Endothelial cell of umbilical vein (primary cell): ENCODE measurements around the gene TTC36. TPM values are rescaled to one million over a fixed set of nuclear protein-coding genes. Genes with fewer than 3 reads are reported as not detected.

Experiments used
- BruUV-seq: library from RNA; stranded (reverse); fragments of 400-500 nt; replicated peaks from 2 replicates; lab custom pipeline; 2021; lab: Mats Ljungman, UMichigan
- CTCF ChIA-PET: fragments of 300-600, 350-600 bp; sonication (Branson Sonifier 250); formaldehyde crosslinking; loops from one replicate; lab custom pipeline; 2021; ENCODE audit warnings: antibody characterized with exemption, inconsistent platforms; lab: Charles Lee
- POLR2A ChIA-PET: fragments of 300-600, 350-600 bp; sonication (Branson Sonifier 250); formaldehyde crosslinking; loops from one replicate; lab custom pipeline; 2021; ENCODE audit warnings: antibody characterized with exemption, inconsistent platforms; lab: Charles Lee
- DNase-seq: peaks from one replicate; pipeline ENCODE4 v3.0.0-alpha.2; 2011; ENCODE audit warnings: low read depth, low spot score
- FAIRE-seq: peaks from 2 replicates; lab custom pipeline; 2011; peaks lifted over from hg19 to GRCh38; lab: Jason Lieb, UNC
- H2AFZ ChIP-seq: 2 replicates; pipeline ENCODE4 v1.6.0; 2012; ENCODE audit warnings: low read depth, low read length, control low read depth, inconsistent platforms
- H3K27ac ChIP-seq: 2 replicates; pipeline ENCODE4 v1.5.1; 2011; ENCODE audit warnings: low read depth, mild to moderate bottlenecking, control low read depth, low read length, moderate library complexity; ENCODE audit not compliant: insufficient read depth
- H3K27me3 ChIP-seq, 2 experiments: 2 replicates each; pipeline versions ENCODE4 v1.6.0 to v1.6.1; 2011; ENCODE audit warnings: low read length in 2 of 2, mixed read lengths in 1 of 2; ENCODE audit not compliant: control insufficient read depth in 2 of 2, insufficient read depth in 2 of 2
- H3K36me3 ChIP-seq, 2 experiments: 2 replicates in 1 of 2; 3 replicates in 1 of 2; pipeline ENCODE4 v1.5.1; 2011; ENCODE audit warnings: low read length in 2 of 2, mild to moderate bottlenecking in 1 of 2, moderate library complexity in 1 of 2; ENCODE audit not compliant: control insufficient read depth in 2 of 2, insufficient read depth in 2 of 2; ENCODE audit errors: extremely low read depth in 1 of 2
- H3K4me1 ChIP-seq: 3 replicates; pipeline ENCODE4 v1.5.1; 2011; ENCODE audit warnings: mild to moderate bottlenecking, low read length; ENCODE audit not compliant: control insufficient read depth, insufficient read depth; ENCODE audit errors: extremely low read depth
- H3K4me2 ChIP-seq: 2 replicates; pipeline ENCODE4 v1.6.1; 2011; ENCODE audit warnings: low read length, control low read depth, mixed read lengths; ENCODE audit not compliant: insufficient read depth
- H3K4me3 ChIP-seq, 3 experiments: fragments of 200-600 bp in 1 of 3; sonication (generic), shearing (Covaris generic) in 1 of 3; replicated peaks in 1 of 3; 2 replicates each; pipeline ENCODE4 v1.5.1; 2011 to 2016; ENCODE audit warnings: control low read depth in 3 of 3, low read length in 3 of 3, mild to moderate bottlenecking in 2 of 3, inconsistent platforms in 1 of 3, low read depth in 1 of 3, moderate library complexity in 1 of 3; ENCODE audit not compliant: insufficient read depth in 1 of 3
- H3K79me2 ChIP-seq: 2 replicates; pipeline ENCODE4 v1.6.0; 2012; ENCODE audit warnings: low read length, inconsistent platforms; ENCODE audit not compliant: control insufficient read depth, insufficient read depth
- H3K9ac ChIP-seq: replicated peaks from 2 replicates; pipeline ENCODE3; 2011; ENCODE audit warnings: low read length, control low read depth; ENCODE audit not compliant: insufficient read depth; ENCODE audit errors: extremely low read depth
- H3K9me1 ChIP-seq: replicated peaks from 3 replicates; pipeline ENCODE4 v1.6.0; 2011; ENCODE audit warnings: mild to moderate bottlenecking, low read length; ENCODE audit not compliant: control insufficient read depth, insufficient read depth; ENCODE audit errors: extremely low read depth
- H3K9me3 ChIP-seq: replicated peaks from 2 replicates; pipeline ENCODE4 v1.5.1; 2012; ENCODE audit warnings: low read length, inconsistent platforms; ENCODE audit not compliant: control insufficient read depth, insufficient read depth
- H4K20me1 ChIP-seq: replicated peaks from 2 replicates; pipeline ENCODE3; 2011; ENCODE audit warnings: mild to moderate bottlenecking, low read length; ENCODE audit not compliant: control insufficient read depth, insufficient read depth; ENCODE audit errors: extremely low read depth
- EZH2 ChIP-seq: IDR thresholded peaks from 2 replicates; pipeline ENCODE4 v1.6.1; 2012; ENCODE audit warnings: borderline replicate concordance, low read depth, mild to moderate bottlenecking, moderate library complexity, low read length, inconsistent platforms; ENCODE audit not compliant: severe bottlenecking
- FOS ChIP-seq: IDR thresholded peaks from 2 replicates; pipeline ENCODE4 v1.6.1; 2011; ENCODE audit warnings: mild to moderate bottlenecking, low read length, moderate library complexity, borderline replicate concordance; ENCODE audit not compliant: insufficient read depth
- GATA2 ChIP-seq: IDR thresholded peaks from 2 replicates; pipeline ENCODE4 v1.7.0; 2011; ENCODE audit warnings: low read depth, mild to moderate bottlenecking, moderate library complexity, mixed read lengths, low read length; ENCODE audit not compliant: insufficient read length, insufficient read depth
- JUN ChIP-seq: IDR thresholded peaks from 2 replicates; pipeline ENCODE4 v1.6.1; 2011; ENCODE audit warnings: borderline replicate concordance, low read depth; ENCODE audit not compliant: insufficient read length, insufficient read depth
- MYC ChIP-seq: IDR thresholded peaks from one replicate; pipeline ENCODE4 v1.6.1; 2011; ENCODE audit warnings: mild to moderate bottlenecking, low read depth, low read length
- POLR2A ChIP-seq: IDR thresholded peaks from 2 replicates; pipeline ENCODE4 v1.6.1; 2012; ENCODE audit warnings: low read depth, mild to moderate bottlenecking, control low read depth, low read length
- POLR2AphosphoS5 ChIP-seq: IDR thresholded peaks from 2 replicates; pipeline ENCODE4 v1.6.1; 2012; ENCODE audit warnings: low read depth, mild to moderate bottlenecking, control low read depth, low read length, moderate library complexity; ENCODE audit not compliant: insufficient read depth
- dilution Hi-C: fragments of 300-500 bp; cut with MboI; formaldehyde crosslinking; loops from one replicate; pipeline ENCODE4 v1.15.0; 2019; ENCODE audit warnings: low sequenced_read_pairs; ENCODE audit not compliant: extremely low pct_ligation_motif_present
- intact Hi-C: fragments of 100-400 bp; cut with micrococcal nuclease; formaldehyde crosslinking; loops from one replicate; pipeline ENCODE4 v1.10.0; 2022
- polyA plus RNA-seq, 4 experiments: library from polyadenylated mRNA; depleted of rRNA in 3 of 4; stranded (reverse) in 3 of 4; unstranded in 1 of 4; fragments of >200 nt; gene quantifications; 2 replicates each; pipeline versions ENCODE4 v1.2.1 to v1.2.3, GENCODE V29; 2011 to 2012; ENCODE audit warnings: missing spikeins in 1 of 4
- total RNA-seq: library from RNA; stranded (reverse); gene quantifications from 2 replicates; pipeline ENCODE4 v1.2.3, GENCODE V29; 2021
- TF ChIP-seq, protein P1 (sequence below): IDR thresholded peaks from 2 replicates; pipeline ENCODE4 v1.6.1; 2011; ENCODE audit not compliant: insufficient read depth, insufficient read length
- TF ChIP-seq, protein P2 (sequence below), 2 donors: IDR thresholded peaks; 1 replicate in 1 of 2; 2 replicates in 1 of 2; pipeline ENCODE4 v1.5.1; 2011; ENCODE audit warnings: low read length in 2 of 2, mild to moderate bottlenecking in 2 of 2, moderate library complexity in 2 of 2, control low read depth in 1 of 2, inconsistent platforms in 1 of 2, low read depth in 1 of 2; ENCODE audit not compliant: insufficient read depth in 1 of 2; ENCODE audit errors: extremely low read depth in 1 of 2

Gene TTC36
- total and polyA plus RNA-seq, 2 donors (not counting 3 experiments of a cell fraction or from before 2014, with no cell fraction given), result 0.60 TPM; not detected in 1

DNA sequence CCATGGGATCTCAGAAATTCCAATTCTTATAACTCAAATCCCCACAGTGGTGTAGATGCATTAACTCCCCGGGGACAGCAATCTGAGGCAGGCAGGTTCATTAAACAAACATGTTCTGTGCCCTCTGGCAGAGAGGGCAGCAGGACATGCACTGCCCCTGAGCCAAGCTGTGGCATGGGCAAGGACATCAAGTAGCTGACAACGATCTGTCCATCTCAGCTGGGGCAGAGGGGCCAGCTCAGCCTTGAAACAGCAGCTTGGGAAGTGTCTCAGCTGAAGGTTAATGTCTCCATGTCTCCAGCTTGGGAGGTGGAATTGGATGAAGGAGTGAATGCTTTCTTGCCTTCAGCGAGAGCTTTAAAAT, 17.4 kb downstream of the TTC36 start:
- no peaks in the 10 kb centered on the region for H3K27me3 ChIP-seq
- no peaks in the 10 kb centered on the region for H3K4me1 ChIP-seq
- FAIRE-seq, result no peak
- intact Hi-C loops, result no loop called here
- DNase-seq, result no peak
- H3K4me2 ChIP-seq, result no peak overlapping the region
- H3K79me2 ChIP-seq, result no peaks in the 10 kb centered on the region
- dilution Hi-C loops, result no loop called here
- no peaks in the 10 kb centered on the region for H3K9me1 ChIP-seq
- H3K9ac ChIP-seq, result no peak overlapping the region
- no peak overlapping the region for H3K4me3 ChIP-seq
- H3K27ac ChIP-seq, result no peak overlapping the region
- no peaks in the 10 kb centered on the region for H4K20me1 ChIP-seq
- no TSS peak for BruUV-seq
- CTCF ChIA-PET, result interaction anchor here (0.6 kb wide), 1 partner anchor 346 kb away, joined by 3 read pairs; no protein-coding TSS in a partner anchor
- peaks cover 0 to 3% of the 10 kb centered on the region in 2 experiments for H3K36me3 ChIP-seq
- H2AFZ ChIP-seq, result no peak overlapping the region
- no peaks in the 10 kb centered on the region for H3K9me3 ChIP-seq
- TF ChIP-seq MYC (no peak), GATA2 (no peak), FOS (no peak), POLR2A (no peak), JUN (no peak), POLR2AphosphoS5 (no peak), EZH2 (no peak)
- TF ChIP-seq, protein P1, sequence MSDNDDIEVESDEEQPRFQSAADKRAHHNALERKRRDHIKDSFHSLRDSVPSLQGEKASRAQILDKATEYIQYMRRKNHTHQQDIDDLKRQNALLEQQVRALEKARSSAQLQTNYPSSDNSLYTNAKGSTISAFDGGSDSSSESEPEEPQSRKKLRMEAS, result no peak
- TF ChIP-seq, protein P2, sequence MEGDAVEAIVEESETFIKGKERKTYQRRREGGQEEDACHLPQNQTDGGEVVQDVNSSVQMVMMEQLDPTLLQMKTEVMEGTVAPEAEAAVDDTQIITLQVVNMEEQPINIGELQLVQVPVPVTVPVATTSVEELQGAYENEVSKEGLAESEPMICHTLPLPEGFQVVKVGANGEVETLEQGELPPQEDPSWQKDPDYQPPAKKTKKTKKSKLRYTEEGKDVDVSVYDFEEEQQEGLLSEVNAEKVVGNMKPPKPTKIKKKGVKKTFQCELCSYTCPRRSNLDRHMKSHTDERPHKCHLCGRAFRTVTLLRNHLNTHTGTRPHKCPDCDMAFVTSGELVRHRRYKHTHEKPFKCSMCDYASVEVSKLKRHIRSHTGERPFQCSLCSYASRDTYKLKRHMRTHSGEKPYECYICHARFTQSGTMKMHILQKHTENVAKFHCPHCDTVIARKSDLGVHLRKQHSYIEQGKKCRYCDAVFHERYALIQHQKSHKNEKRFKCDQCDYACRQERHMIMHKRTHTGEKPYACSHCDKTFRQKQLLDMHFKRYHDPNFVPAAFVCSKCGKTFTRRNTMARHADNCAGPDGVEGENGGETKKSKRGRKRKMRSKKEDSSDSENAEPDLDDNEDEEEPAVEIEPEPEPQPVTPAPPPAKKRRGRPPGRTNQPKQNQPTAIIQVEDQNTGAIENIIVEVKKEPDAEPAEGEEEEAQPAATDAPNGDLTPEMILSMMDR (IDR thresholded peaks at IDR 0.05; ENCODE audit: extremely low read depth in 1 of 2, insufficient read depth in 1 of 2, low read depth in 1 of 2, low read length in 2 of 2), result no peak
- POLR2A ChIA-PET, result no interaction called here
